ENCODE results near the gene ITGA4.

- TF ChIP-seq, protein P1, sequence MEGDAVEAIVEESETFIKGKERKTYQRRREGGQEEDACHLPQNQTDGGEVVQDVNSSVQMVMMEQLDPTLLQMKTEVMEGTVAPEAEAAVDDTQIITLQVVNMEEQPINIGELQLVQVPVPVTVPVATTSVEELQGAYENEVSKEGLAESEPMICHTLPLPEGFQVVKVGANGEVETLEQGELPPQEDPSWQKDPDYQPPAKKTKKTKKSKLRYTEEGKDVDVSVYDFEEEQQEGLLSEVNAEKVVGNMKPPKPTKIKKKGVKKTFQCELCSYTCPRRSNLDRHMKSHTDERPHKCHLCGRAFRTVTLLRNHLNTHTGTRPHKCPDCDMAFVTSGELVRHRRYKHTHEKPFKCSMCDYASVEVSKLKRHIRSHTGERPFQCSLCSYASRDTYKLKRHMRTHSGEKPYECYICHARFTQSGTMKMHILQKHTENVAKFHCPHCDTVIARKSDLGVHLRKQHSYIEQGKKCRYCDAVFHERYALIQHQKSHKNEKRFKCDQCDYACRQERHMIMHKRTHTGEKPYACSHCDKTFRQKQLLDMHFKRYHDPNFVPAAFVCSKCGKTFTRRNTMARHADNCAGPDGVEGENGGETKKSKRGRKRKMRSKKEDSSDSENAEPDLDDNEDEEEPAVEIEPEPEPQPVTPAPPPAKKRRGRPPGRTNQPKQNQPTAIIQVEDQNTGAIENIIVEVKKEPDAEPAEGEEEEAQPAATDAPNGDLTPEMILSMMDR (conservative IDR thresholded peaks at IDR 0.05 in 1 of 2, IDR thresholded peaks at IDR 0.05 in 1 of 2; ENCODE audit: low read depth in 1 of 2, low read length in 2 of 2) = no peak
- TF ChIP-seq EZH2 (IDR thresholded peaks at IDR 0.05; ENCODE audit: low read length, missing control alignments) = no peak
Observed at GRCh38 chr2:181566334-181567032, 109.3 kb downstream of the ITGA4 start.

Data from fibroblast of lung (primary cell).